A673 (cell line): ENCODE measurements around the gene CSF2RB. TPM values are rescaled to one million over a fixed set of nuclear protein-coding genes. Genes with fewer than 3 reads are reported as not detected.
"Not testable (repeated sequence)": the region's sequence is repeated elsewhere in the genome, so short reads cannot be mapped to it uniquely, and the experiment has no call there.

Experiments used
- BruUV-seq: library from RNA; stranded (reverse); fragments of 400-500 nt; replicated peaks from 2 replicates; lab custom pipeline; 2021; lab: Mats Ljungman, UMichigan
- CTCF ChIA-PET: fragments of 300-600 bp; sonication (Branson Sonifier 250); formaldehyde crosslinking; loops from one replicate; lab custom pipeline; 2022; ENCODE audit warnings: antibody characterized with exemption; lab: Charles Lee
- POLR2A ChIA-PET: fragments of 300-600 bp; sonication (Branson Sonifier 250); formaldehyde crosslinking; loops from one replicate; lab custom pipeline; 2022; ENCODE audit warnings: antibody characterized with exemption; ENCODE audit not compliant: low non-redundant PET; lab: Charles Lee
- DNase-seq: peaks from one replicate; pipeline ENCODE4 v3.0.0-alpha.2; 2015; ENCODE audit warnings: low spot score
- H3K27ac ChIP-seq: fragments of 200-600 bp; sonication (generic); 2 replicates; pipeline ENCODE4 v1.5.1; 2016; ENCODE audit warnings: mixed run types, low read depth, mild to moderate bottlenecking, mixed read lengths, antibody characterized with exemption, low read length; ENCODE audit not compliant: poor library complexity, severe bottlenecking
- H3K27me3 ChIP-seq: fragments of 200-600 bp; sonication (generic); replicated peaks from 2 replicates; pipeline ENCODE4 v1.6.1; 2017; ENCODE audit warnings: mixed run types, low read depth, mild to moderate bottlenecking, mixed read lengths, antibody characterized with exemption, low read length; ENCODE audit not compliant: insufficient read depth, poor library complexity
- H3K36me3 ChIP-seq: fragments of 200-600 bp; sonication (generic); 2 replicates; pipeline ENCODE4 v1.6.1; 2016; ENCODE audit warnings: mixed run types, mild to moderate bottlenecking, mixed read lengths, antibody characterized with exemption, low read length; ENCODE audit not compliant: insufficient read depth, poor library complexity, severe bottlenecking
- H3K4me1 ChIP-seq: fragments of 200-600 bp; sonication (generic); 2 replicates; pipeline ENCODE4 v1.6.1; 2017; ENCODE audit warnings: mixed run types, mild to moderate bottlenecking, mixed read lengths, antibody characterized with exemption, low read length; ENCODE audit not compliant: insufficient read depth, poor library complexity, severe bottlenecking
- H3K4me3 ChIP-seq: fragments of 200-600 bp; sonication (generic); 2 replicates; pipeline ENCODE4 v1.5.1; 2016; ENCODE audit warnings: low read depth, mixed run types, mild to moderate bottlenecking, mixed read lengths, low read length; ENCODE audit not compliant: poor library complexity, severe bottlenecking
- H3K9me3 ChIP-seq: fragments of 200-600 bp; sonication (generic); 2 replicates; pipeline ENCODE4 v1.6.1; 2016; ENCODE audit warnings: mixed run types, low read depth, mild to moderate bottlenecking, mixed read lengths, antibody characterized with exemption, low read length; ENCODE audit not compliant: poor library complexity, severe bottlenecking
- EZH2 ChIP-seq: fragments of 200-600 bp; sonication (generic); IDR thresholded peaks from 2 replicates; pipeline ENCODE4 v1.6.1; 2017; ENCODE audit warnings: borderline replicate concordance, low read depth, mild to moderate bottlenecking, mixed read lengths, antibody characterized with exemption, low read length; ENCODE audit not compliant: poor library complexity, severe bottlenecking
- intact Hi-C: fragments of 100-400 bp; cut with micrococcal nuclease; formaldehyde crosslinking; loops from one replicate; pipeline ENCODE4 v1.10.0; 2022; ENCODE audit not compliant: unreplicated experiment
- total RNA-seq: library from RNA; stranded (reverse); gene quantifications from 2 replicates; pipeline ENCODE4 v1.2.3, GENCODE V29; 2021
- TF ChIP-seq, protein P1 (sequence below): fragments of 300-800, 200-600 bp; sonication (generic); conservative IDR thresholded peaks from 2 replicates; pipeline ENCODE4 v1.5.1; 2017; ENCODE audit warnings: low read depth, mild to moderate bottlenecking, antibody characterized with exemption, low read length, moderate library complexity, mixed read lengths

Gene CSF2RB
- total RNA-seq, 1 experiment from 2014 or later: not detected

DNA sequence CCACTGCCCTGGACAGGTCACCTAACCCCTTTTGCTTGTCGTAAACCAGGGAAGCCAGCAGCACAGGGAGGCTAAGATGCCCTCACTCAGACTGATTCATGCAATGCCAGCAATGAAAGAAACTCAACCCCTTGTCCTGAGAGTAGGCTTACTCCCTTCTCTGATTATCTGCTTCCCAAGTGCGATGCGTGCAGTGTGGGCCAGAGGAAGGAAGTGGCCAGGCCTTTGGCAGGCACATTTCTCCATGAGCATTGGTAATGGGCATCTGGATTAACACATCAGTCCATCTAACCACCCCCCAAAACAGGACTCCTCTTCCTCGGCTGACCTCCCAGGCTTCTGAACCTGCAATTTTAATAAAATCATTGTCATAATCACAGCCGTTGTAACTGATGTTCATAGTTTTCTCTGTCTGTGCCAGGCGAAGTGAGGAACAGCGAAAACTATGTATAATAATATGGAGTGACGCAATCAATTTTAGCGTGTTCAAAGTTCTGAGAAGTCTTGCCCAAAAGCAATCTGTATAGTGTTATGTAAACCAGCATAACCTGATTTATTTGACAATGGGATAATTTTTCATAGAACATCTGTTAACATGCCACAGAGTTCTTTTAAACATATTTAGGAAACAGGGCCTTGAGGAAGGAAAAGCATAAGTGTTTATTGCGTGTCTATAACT is 71.9 kb downstream of the CSF2RB start:
- Histone ChIP-seq H3K4me1 (no peaks in the 10 kb centered on the region), H3K27me3 (peaks cover 21% of the 10 kb centered on the region), H3K4me3 (no peak overlapping the region), H3K36me3 (no peaks in the 10 kb centered on the region), H3K9me3 (peaks cover 10% of the 10 kb centered on the region), H3K27ac (no peak overlapping the region)
- intact Hi-C loops: no loop called here
- DNase-seq: no peak
- CTCF ChIA-PET: no interaction called here
- TF ChIP-seq EZH2: no peak
- TF ChIP-seq, protein P1, sequence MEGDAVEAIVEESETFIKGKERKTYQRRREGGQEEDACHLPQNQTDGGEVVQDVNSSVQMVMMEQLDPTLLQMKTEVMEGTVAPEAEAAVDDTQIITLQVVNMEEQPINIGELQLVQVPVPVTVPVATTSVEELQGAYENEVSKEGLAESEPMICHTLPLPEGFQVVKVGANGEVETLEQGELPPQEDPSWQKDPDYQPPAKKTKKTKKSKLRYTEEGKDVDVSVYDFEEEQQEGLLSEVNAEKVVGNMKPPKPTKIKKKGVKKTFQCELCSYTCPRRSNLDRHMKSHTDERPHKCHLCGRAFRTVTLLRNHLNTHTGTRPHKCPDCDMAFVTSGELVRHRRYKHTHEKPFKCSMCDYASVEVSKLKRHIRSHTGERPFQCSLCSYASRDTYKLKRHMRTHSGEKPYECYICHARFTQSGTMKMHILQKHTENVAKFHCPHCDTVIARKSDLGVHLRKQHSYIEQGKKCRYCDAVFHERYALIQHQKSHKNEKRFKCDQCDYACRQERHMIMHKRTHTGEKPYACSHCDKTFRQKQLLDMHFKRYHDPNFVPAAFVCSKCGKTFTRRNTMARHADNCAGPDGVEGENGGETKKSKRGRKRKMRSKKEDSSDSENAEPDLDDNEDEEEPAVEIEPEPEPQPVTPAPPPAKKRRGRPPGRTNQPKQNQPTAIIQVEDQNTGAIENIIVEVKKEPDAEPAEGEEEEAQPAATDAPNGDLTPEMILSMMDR: no peak
- no TSS peak for BruUV-seq
- POLR2A ChIA-PET: no interaction called here

DNA sequence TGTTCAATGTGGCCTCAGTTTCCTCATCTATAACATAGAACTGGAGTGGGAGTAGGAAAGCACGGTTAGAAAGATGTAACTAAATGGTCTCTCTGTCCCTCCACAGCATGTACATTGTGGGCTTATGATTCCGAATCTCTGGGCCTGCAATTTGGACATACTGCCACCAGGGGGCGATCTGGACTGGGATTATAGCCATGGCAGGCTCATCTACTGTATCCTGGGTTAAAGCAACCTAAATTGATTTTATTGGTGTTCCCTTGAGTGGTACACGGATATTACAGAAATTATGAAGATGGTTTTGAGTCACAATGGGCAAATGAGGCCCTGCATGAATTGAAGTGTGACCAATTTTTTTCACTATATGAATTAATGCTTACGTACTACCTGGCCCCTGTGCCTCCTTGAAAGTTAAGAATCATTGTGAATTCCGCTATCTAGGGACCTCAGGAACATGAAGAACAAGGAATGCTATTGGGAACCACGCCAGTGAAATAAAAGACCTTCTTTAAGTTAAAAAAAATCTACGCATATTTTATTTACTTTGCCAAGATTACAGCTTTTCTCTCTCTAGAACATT is 72.9 kb downstream of the CSF2RB start:
- Histone ChIP-seq H3K4me3 (no peak overlapping the region), H3K9me3 (peaks cover 10% of the 10 kb centered on the region), H3K27me3 (peaks cover 31% of the 10 kb centered on the region), H3K4me1 (no peaks in the 10 kb centered on the region), H3K36me3 (no peaks in the 10 kb centered on the region), H3K27ac (no peak overlapping the region)
- intact Hi-C loops: no loop called here
- POLR2A ChIA-PET: no interaction called here
- TF ChIP-seq, protein P1: peak; percentile 73
- no peak for TF ChIP-seq EZH2
- BruUV-seq: no TSS peak
- DNase-seq: peak; percentile 39
- CTCF ChIA-PET: no interaction called here

DNA sequence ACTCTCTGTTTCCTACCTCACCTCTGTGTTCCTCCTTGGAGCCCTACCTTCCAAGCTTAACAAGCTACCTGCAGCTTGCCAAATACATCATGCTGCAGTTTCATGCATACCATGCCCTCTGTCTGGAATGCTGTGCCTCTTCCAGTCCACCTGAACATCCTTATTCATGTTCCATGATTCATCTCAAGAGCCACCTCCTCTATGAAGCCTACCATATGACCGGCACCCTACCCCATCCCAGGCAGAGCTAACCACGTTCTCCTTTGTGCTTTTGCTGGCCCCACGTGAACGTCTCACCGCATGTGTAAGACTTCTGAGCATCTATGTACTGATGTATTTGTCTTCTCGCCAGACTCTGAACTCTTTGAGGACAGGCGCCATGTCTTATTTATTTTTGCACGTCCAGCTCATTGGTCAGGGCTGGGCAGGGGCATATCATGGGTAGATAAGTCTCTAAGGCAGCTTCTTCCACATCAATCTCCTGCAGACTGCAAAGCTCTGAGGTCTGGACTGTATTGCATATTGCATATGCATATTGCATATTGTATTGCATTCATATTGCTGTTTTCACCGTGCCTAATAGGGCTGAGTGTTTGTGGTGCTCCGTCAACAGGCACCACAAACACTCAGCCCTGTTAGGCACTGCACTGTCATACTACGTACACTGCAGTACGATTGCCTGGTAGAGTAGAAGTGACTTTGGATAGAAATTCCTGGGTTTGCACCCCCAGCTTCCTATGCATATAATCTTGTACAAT is 74.8 kb downstream of the CSF2RB start:
- CTCF ChIA-PET: no interaction called here

DNA sequence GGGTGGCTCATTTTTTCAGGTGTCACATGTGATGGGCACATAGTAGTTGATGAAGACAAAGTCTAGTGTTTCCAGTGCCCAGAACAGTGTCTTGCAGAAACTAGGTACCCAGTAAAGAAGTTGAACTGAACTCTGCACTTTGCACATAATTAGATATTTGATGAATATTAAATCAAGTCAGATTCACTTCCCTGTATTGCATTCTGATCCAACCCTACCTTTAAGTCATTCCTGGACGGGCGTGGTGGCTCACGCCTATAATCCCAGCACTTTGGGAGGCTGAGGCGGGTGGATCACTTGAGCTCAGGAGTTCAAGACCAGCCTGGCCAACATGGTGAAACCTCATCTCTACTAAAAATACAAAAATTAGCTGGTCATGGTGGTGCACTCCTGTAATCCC is 75.6 kb downstream of the CSF2RB start:
- POLR2A ChIA-PET: not testable (repeated sequence)

More for the DNA sequence above, 74.8 kb downstream of the CSF2RB start:
- POLR2A ChIA-PET: no interaction called here
- Histone ChIP-seq H3K4me3 (no peak overlapping the region), H3K36me3 (no peaks in the 10 kb centered on the region), H3K27me3 (peaks cover 50% of the 10 kb centered on the region), H3K4me1 (no peaks in the 10 kb centered on the region), H3K9me3 (peaks cover 10% of the 10 kb centered on the region), H3K27ac (no peak overlapping the region)
- intact Hi-C loops: no loop called here
- TF ChIP-seq EZH2: no peak
- TF ChIP-seq, protein P1: no peak
- no peak for DNase-seq
- BruUV-seq: no TSS peak

More for the DNA sequence above, 75.6 kb downstream of the CSF2RB start:
- DNase-seq, H3K4me1 ChIP-seq, BruUV-seq, H3K27ac ChIP-seq, CTCF ChIA-PET, H3K36me3 ChIP-seq, intact Hi-C loops, H3K4me3 ChIP-seq: not testable (repeated sequence)
- H3K9me3 ChIP-seq: peaks cover 10% of the 10 kb centered on the region
- peaks cover 57% of the 10 kb centered on the region for H3K27me3 ChIP-seq
